Activated T-helper 9 cell treated with anti-CD3 and anti-CD28 coated beads, Interleukin-2, amount 50 U/mL, for 16 hours (primary cell): Measurements from ENCODE around the gene SNTG2.
"Not testable (repeated sequence)": the region's sequence is repeated elsewhere in the genome, so short reads cannot be mapped to it uniquely, and the experiment has no call there.

ENCODE experiments used
- DNase-seq: peaks from one replicate; pipeline ENCODE4 v3.0.0-alpha.2; 2020; ENCODE audit warnings: low read depth

SNTG2 gene

GRCh38 chr2:1099418-1099817 lies 148.8 kb downstream of the SNTG2 start:
- DNase-seq: no peak

- no peak for DNase-seq
These were observed 150.5 kb downstream of the SNTG2 start for GRCh38 chr2:1101011-1101782.

GRCh38 chr2:1101982-1102590 lies 151.4 kb downstream of the SNTG2 start:
- no peak for DNase-seq

GRCh38 chr2:1104364-1104763 lies 153.7 kb downstream of the SNTG2 start:
- DNase-seq: no peak

- DNase-seq: not testable (repeated sequence)
These were observed 155.7 kb downstream of the SNTG2 start for GRCh38 chr2:1106344-1106743.

GRCh38 chr2:1115843-1116539 lies 165.3 kb downstream of the SNTG2 start:
- no peak for DNase-seq

GRCh38 chr2:1117569-1117968 lies 166.9 kb downstream of the SNTG2 start:
- DNase-seq: no peak

- DNase-seq: no peak
These were observed 174.6 kb downstream of the SNTG2 start for GRCh38 chr2:1125217-1125616.

- no peak for DNase-seq
These were observed 175.2 kb downstream of the SNTG2 start for GRCh38 chr2:1125633-1126370.

- DNase-seq: no peak
These were observed 179.3 kb downstream of the SNTG2 start for GRCh38 chr2:1129982-1130381.

- DNase-seq: no peak
These were observed 180.3 kb downstream of the SNTG2 start for GRCh38 chr2:1130922-1131321.

GRCh38 chr2:1132328-1132969 lies 181.8 kb downstream of the SNTG2 start:
- no peak for DNase-seq

- DNase-seq: not testable (repeated sequence)
These were observed 183.2 kb downstream of the SNTG2 start for GRCh38 chr2:1133896-1134295.

- DNase-seq: no peak
These were observed 184.0 kb downstream of the SNTG2 start for GRCh38 chr2:1134629-1135028.

- no peak for DNase-seq
These were observed 185.4 kb downstream of the SNTG2 start for GRCh38 chr2:1136067-1136466.

- DNase-seq: no peak
These were observed 186.2 kb downstream of the SNTG2 start for GRCh38 chr2:1136846-1137245.

- DNase-seq: no peak
These were observed 186.6 kb downstream of the SNTG2 start for GRCh38 chr2:1137264-1137663.

- no peak for DNase-seq
These were observed 187.3 kb downstream of the SNTG2 start for GRCh38 chr2:1137913-1138391.

- DNase-seq: peak; percentile 28
These were observed 189.8 kb downstream of the SNTG2 start for GRCh38 chr2:1140389-1141003.

GRCh38 chr2:1141079-1141478 lies 190.4 kb downstream of the SNTG2 start:
- DNase-seq: no peak

GRCh38 chr2:1143129-1143528 lies 192.5 kb downstream of the SNTG2 start:
- no peak for DNase-seq
